ENCODE results near the gene KLC1.

KLC1 gene

GRCh38 chr14:103628684-103629502, at the start of gene KLC1:
TSS of gene KLC1 (plus strand) at chr14:103629211. CDS start at chr14:103654565, 25,354 bp downstream.
- DNase-seq (ENCODE audit: low read depth), result peak; percentile 70
- TF ChIP-seq CTCF (IDR thresholded peaks at IDR 0.05; ENCODE audit: insufficient read depth, low read depth, low read length, missing control alignments), result no peak
- peak within 1 kb of the TSS; percentile 77 for H3K4me3 ChIP-seq (ENCODE audit: low read length)

- H3K4me3 ChIP-seq (ENCODE audit: low read length), result no peak overlapping the region
- TF ChIP-seq CTCF (IDR thresholded peaks at IDR 0.05; ENCODE audit: insufficient read depth, low read depth, low read length, missing control alignments), result no peak
- DNase-seq (ENCODE audit: low read depth), result peak; percentile 75
Measured at GRCh38 chr14:103581206-103581605, 47.8 kb upstream of the KLC1 start.

- TF ChIP-seq CTCF (IDR thresholded peaks at IDR 0.05; ENCODE audit: insufficient read depth, low read depth, low read length, missing control alignments), result no peak
- DNase-seq (ENCODE audit: low read depth), result peak; percentile 98
- H3K4me3 ChIP-seq (ENCODE audit: low read length), result no peak overlapping the region
Measured at GRCh38 chr14:103581954-103582703, 46.9 kb upstream of the KLC1 start.

GRCh38 chr14:103584326-103584915, 44.6 kb upstream of the KLC1 start:
- TF ChIP-seq CTCF (IDR thresholded peaks at IDR 0.05; ENCODE audit: insufficient read depth, low read depth, low read length, missing control alignments), result no peak
- H3K4me3 ChIP-seq (ENCODE audit: low read length), result no peak overlapping the region
- DNase-seq (ENCODE audit: low read depth), result no peak

GRCh38 chr14:103593577-103593976, 35.4 kb upstream of the KLC1 start:
- no peak for TF ChIP-seq CTCF (IDR thresholded peaks at IDR 0.05; ENCODE audit: insufficient read depth, low read depth, low read length, missing control alignments)
- H3K4me3 ChIP-seq (ENCODE audit: low read length), result no peak overlapping the region
- no peak for DNase-seq (ENCODE audit: low read depth)

GRCh38 chr14:103594265-103594664, 34.7 kb upstream of the KLC1 start:
- no peak overlapping the region for H3K4me3 ChIP-seq (ENCODE audit: low read length)
- peak; percentile 84 for DNase-seq (ENCODE audit: low read depth)
- no peak for TF ChIP-seq CTCF (IDR thresholded peaks at IDR 0.05; ENCODE audit: insufficient read depth, low read depth, low read length, missing control alignments)
